IPS-NIHi7 (cell line): ENCODE results near the gene NUP210L.

Experiments used
- DNase-seq: peaks from one replicate; pipeline ENCODE4 v3.0.0; 2012; ENCODE audit warnings: mixed read lengths; ENCODE audit errors: extremely low spot score

The NUP210L gene

DNA sequence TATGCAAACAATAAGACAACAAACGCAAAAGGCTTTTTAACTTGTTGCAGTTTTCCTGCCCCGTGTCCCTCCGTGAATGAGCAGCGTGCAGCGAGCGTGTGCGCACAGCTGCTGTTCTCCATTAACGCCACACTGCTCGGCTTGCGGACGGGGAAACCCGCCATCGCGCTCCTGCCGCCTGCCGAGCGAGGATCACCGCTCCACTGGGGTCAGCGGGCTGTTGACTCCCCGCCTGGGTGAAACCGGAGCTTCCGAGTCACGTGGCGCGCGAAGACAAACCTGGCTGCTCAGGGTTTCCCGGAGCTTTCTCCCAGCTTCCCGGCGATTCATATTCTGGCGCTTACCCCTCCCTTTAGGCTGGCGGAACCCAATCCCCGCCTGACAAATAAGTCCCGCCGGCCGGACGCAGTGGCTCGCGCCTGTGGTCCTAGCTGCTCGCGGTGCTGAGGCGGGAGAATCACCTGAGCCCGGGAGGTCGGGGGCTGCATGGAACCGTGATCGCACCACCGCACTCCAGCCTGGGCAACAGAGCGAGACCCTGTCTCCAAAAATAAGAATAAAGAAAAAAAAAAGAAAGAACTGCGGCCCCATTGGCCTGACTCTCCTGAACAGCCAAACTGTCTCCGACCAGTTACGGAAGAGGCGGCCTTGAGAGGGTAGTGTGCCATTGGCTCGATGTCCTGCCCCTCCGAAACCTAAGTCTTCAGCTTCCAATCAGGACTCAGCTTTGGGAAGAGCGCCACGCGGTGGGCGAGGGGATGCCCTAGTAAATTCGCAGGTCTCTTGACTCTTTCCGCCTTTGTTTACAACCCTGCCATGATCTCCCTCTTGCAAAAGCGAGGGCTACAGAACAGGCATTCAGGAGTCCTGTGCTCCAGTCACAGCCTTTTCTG, 187.5 kb downstream of the NUP210L start, which contains the start of gene CREB3L4:
Gene CREB3L4, plus strand, starts transcription at position 796 of the 893 bp plus-strand sequence. CDS start 624 bp downstream, outside the sequence.
- peak; percentile 89 for DNase-seq

DNA sequence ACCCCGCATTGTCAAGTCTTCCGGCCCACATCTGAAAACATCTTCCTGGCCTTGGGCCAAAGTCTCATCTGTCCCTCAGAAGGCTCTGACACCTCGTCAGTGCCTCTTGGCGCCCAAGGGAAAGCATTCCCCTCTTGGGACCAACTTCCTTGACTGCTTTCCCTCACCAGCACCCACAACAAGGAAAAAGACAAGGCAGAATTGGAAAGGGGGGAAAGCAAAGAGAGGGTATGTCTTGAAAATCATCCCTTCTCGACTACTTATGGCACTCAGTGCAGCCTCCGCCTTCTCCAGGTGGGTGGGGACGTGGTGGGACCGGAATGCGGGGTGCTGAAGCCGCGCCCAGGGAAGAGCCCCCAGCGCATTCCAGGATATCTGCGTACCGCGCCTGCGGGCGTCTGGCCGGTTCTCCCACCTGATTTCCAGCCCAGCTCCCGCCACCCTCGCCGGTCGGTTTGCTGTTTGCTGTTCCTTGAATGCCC, 191.0 kb downstream of the NUP210L start:
- peak; percentile 56 for DNase-seq

DNA sequence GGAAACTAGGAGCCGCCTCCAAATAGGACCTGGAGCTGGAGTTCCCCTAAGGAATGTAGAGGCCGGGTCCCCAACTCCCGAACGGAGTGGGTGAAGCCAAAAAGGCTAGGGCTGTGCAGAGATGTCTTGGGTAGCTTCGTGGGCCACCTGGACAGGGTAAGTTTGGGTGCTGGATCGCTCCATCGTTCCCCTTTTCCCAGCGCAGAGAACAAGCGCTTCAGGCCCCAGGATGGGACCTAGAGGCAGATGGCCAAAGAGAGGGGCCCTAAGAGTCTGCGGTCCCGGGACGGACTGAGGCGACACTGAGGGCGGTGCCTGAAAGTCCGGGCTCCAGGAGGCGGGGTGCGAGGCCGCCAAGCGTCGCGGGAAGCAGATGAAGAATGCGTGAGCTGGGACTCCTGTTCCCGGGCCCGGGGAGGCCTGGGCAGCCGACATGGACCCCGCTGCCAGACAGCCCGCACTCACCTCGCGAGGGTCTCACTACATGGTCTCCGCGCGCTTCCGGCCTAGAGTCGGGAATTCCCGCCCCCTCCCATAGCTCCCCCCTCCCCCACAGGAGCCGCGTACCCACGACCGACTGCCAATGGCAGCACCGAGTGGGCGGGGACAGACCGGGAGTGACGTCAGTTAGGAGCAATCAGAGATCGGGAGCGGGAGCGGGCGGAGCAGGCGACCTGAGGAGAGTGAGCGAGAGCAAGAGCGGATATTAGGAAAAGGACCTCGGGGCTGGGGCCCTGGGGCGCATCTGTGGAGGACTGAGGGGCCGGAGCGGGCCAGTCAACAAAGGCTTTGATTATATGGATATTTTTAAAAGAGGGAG, 191.6 kb downstream of the NUP210L start, which contains the start of gene SLC39A1:
Gene SLC39A1, minus strand, starts transcription at position 508 of the 820 bp plus-strand sequence. CDS start 822 bp downstream, outside the sequence.
- DNase-seq, result peak; percentile 90

GRCh38 chr1:153962088-153963029, 192.5 kb downstream of the NUP210L start:
- no peak for DNase-seq

- no peak for DNase-seq
Observed at GRCh38 chr1:153961421-153961820, 193.5 kb downstream of the NUP210L start.

GRCh38 chr1:153960206-153960605, 194.7 kb downstream of the NUP210L start:
- DNase-seq, result no peak

GRCh38 chr1:153959454-153959853, 195.4 kb downstream of the NUP210L start:
- DNase-seq, result no peak

DNA sequence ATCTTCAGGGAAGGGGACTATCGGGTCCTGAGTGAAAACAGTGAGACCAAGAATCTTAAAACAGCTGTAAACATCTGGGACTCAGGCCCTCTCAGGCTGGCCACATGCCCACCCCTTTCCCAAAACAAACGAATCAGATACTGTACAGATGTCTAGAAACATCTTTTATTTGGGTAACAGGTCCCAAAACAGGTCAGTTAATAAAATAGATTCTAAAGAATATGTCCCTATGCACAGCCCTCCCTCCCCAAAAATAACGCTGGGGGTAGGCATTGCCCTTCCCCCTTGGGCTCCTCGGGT, 196.0 kb downstream of the NUP210L start:
- no peak for DNase-seq

GRCh38 chr1:153958111-153958960, 196.5 kb downstream of the NUP210L start, which contains the start of gene CRTC2:
Gene CRTC2 (minus strand): TSS chr1:153958612. CDS start chr1:153958497, 115 bp downstream.
- DNase-seq, result peak; percentile 96

GRCh38 chr1:153957744-153958110, 197.1 kb downstream of the NUP210L start:
- DNase-seq, result no peak

GRCh38 chr1:153956997-153957715, 197.7 kb downstream of the NUP210L start:
- no peak for DNase-seq

- no peak for DNase-seq
Observed at GRCh38 chr1:153954826-153955225, 200.0 kb downstream of the NUP210L start.

DNA sequence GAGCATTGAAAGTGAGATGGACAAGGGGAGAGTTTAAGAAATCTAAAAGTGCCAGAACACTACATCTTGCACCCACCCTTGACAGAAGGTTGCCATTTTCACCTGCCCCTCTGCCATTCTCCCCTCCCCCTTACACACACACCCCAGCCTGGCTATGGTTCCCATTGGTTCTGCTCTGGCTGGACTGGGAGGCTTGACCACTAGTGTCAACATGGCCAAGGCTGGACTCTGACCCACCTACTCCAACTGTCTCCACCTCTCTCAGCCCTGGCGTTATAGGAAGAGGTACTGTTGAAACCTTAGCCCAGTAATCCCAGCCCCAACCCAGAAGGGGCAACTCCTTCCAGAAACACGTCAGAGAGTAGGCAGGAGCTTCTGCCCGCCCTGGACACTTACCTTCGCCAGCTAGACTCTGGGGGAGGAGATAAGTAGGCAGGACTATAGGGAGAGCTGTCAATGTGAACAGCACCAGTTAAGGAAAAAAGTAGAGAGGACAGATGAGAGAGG, 201.0 kb downstream of the NUP210L start:
- no peak for DNase-seq

DNA sequence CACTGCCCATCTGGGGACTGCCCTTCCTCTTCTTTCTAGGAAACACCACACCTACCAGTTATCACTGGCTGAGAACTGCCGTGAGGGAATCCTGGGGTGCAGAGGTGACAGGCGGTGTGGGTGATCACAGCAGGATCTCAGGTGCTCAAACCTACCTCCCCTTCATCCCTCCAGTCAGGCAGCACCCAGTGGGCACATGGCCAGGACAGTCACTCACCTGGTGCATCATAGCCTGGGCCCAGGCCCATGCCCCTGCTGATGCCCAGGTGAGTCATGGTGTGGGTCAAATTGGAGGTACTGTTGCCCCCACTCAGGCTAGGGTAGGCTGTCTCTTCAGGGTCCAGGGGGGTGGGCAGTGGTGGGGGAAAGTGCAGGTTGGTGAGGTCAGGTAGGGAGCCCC, 203.1 kb downstream of the NUP210L start:
- DNase-seq, result no peak

GRCh38 chr1:153951183-153951582, 203.7 kb downstream of the NUP210L start:
- no peak for DNase-seq

- DNase-seq, result peak; percentile 99
Observed at GRCh38 chr1:153946622-153947241, 208.1 kb downstream of the NUP210L start, which contains the start of gene DENND4B. Gene DENND4B (minus strand): TSS chr1:153946718. CDS start chr1:153944374, 2,344 bp downstream.

- peak; percentile 69 for DNase-seq
Observed at GRCh38 chr1:153945795-153946621, 208.9 kb downstream of the NUP210L start.
